GM21367 (cell line): ENCODE measurements around the gene ARID4A.
"Not testable (repeated sequence)": the region's sequence is repeated elsewhere in the genome, so short reads cannot be mapped to it uniquely, and the experiment has no call there.

ENCODE experiments used
- ATAC-seq: cut with Tn5 transposase; IDR thresholded peaks from one replicate; pipeline ENCODE4 v1.9.1; 2021; ENCODE audit not compliant: unreplicated experiment

The ARID4A gene

DNA sequence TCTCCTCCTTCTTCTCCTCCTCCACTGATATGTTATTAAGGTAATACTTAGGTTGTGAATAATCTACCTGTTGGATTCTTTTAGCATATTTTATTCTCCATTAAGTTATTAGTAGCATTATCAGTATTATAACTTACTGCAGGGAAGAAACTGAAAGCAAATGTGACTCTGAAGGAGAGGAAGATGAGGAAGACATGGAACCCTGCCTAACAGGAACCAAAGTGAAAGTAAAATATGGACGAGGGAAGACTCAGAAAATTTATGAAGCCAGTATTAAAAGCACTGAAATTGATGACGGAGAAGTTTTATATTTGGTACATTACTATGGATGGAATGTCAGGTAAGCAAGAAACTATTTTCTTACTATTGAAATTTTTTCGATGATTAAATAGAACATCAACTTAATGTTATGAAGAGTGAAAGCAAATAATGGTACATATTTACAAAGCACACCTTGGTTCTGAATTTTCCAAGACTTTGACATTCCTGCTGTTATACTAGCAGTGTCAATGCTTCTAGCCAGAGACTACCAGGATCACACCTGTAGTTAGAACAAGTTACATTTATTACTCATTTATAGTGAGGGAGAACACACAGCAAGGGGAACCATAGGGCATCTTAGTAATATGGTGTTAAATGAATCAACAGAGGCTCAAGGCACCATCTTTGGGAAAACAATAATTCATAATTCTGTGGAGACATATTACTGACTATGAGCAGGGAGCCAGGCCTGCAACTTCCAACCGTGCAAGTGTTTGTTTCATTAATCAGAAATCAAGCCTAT is 55.4 kb downstream of the ARID4A start:
- ATAC-seq: no peak

DNA sequence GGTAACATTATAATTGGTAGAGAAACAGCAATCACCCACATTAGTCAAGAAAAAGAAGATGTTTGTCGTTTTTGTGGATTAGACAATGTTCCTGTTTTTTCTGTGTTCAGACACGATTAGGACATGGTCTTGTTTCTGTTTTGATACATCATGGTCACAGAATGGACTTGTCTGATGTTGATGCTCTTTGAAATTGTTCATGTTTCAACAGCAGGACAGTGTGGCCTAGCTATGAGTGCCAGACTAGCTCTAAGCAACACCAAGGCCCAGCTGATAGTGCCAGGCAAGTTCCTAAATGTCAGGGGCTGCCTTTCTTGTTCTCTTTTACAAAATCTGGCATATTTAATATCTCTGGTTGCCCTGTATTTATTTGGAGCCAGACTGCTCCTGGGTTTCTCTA is 56.5 kb downstream of the ARID4A start:
- ATAC-seq: no peak

DNA sequence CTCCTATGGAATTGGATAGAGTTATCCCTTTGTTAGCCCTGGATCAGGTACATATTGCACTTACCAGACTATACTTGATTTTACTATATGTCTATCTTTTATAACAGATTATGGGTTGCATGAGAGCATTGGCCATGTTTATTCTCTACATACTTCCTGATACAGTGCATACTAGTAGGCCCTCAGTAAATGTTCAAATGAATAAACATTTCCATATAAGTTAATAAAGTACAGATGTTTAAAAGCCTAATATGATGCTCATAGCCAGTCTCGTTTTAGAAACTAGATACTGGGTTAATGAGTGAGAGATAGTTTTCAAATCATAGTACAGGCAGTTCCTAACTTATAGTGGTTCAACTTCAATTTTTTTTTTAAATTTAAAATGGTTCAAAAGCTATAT is 57.9 kb downstream of the ARID4A start:
- ATAC-seq: no peak

- not testable (repeated sequence) for ATAC-seq
Observed at GRCh38 chr14:58362272-58362671, 63.9 kb downstream of the ARID4A start.

- no peak for ATAC-seq
Observed at GRCh38 chr14:58362798-58363412, 64.5 kb downstream of the ARID4A start.

DNA sequence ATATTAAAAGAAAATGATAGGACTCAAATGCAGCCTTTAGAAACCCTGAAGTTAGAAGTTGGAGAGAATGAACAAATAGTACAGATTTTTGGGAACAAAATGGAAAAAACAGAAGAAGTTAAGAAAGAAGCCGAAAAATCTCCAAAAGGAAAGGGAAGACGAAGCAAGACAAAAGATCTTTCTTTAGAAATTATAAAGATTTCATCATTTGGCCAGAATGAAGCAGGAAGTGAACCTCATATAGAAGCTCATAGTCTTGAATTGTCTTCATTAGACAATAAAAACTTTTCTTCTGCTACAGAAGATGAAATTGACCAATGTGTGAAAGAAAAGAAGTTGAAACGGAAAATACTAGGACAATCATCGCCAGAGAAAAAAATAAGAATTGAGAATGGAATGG is 66.0 kb downstream of the ARID4A start:
- ATAC-seq: no peak

GRCh38 chr14:58367296-58367695 is 68.9 kb downstream of the ARID4A start:
- ATAC-seq: no peak

GRCh38 chr14:58368956-58369355 is 70.6 kb downstream of the ARID4A start:
- no peak for ATAC-seq

DNA sequence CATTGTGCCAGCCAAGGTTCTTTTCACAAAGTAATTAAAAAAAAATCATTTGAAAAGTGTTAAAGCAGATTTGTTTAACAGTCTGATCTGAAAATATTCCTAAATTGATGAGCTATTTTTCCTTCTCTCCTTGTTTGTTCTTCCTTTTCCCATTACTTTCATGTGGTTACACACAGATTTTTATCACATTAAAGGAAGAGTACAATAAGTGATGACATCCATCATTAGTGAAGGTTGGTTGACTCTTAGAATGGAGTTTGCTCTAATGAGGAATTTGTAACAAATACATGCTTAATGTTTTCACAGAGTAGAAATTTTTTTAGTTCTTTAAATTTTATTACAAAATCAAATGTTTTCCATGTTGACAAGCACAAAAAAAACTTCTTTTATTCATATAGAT is 78.4 kb downstream of the ARID4A start:
- ATAC-seq: no peak

DNA sequence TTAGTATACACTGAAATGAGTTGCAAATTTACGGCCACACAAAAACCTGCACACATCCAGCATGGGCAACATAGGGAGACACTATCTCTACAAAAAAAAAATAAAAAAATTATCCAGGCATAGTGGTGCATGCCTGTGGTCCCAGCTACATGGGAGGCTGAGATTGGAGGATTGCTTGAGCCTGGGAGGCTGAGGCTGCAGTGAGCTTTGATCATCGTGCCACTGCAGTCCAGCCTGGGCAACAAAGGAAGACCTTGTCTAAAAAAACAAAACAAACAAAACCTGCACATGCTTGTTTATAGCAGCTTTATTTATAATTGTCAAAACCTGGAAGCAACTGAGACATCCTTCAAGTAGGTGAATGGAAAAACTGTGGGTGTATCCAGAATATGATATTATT is 92.5 kb downstream of the ARID4A start:
- no peak for ATAC-seq

GRCh38 chr14:58395562-58395811 is 97.1 kb downstream of the ARID4A start:
- ATAC-seq: no peak

DNA sequence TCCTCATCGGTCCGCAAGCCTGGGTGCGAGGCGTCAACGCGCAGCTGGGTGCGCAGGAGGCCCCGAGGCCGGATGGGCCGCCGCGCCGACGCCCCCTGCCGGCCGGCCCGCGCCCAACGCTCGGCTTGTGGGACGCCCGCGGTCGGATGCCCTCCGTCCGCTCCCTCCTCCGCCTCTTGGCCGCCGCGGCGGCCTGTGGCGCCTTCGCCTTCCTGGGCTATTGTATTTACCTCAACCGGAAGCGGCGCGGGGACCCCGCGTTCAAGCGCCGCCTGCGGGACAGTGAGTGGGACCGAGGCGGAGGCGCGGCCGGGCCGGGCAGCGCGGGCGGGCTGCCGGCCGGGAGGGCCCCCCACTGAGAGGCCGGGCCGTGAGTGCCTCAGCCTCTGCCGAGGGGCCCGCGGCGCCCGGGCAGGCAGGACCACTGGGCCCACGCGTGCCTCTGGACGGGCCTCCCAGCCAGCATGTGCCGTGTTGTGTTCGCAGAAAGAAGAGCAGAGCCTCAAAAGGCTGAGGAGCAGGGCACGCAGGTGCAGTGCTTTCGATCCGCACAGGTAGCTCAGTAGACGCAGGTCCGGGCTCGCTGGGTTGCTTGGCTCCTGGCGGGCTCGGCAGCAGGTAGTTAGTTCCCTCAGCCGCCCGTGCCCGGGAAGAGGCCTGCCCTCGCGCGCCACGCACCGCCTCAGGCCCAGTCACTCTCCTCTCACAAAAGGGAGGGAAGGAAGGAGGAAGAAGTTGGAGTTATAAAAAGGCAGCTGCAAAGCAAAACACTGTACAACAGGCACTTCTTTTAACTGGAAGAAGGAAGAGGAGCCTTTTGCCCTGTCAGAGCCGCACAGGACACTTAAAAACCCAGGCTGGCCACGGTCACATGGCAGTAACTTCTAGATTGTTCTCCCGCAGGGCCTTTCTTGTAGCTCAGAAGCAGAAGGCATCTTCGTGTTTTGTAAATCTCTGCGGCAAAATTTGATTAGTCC is 97.7 kb downstream of the ARID4A start, which contains the start of gene TOMM20L:
TSS of gene TOMM20L (plus strand) at position 119 of the 977 bp plus-strand sequence. CDS start at position 147, 28 bp downstream.
- ATAC-seq: peak; percentile 95

DNA sequence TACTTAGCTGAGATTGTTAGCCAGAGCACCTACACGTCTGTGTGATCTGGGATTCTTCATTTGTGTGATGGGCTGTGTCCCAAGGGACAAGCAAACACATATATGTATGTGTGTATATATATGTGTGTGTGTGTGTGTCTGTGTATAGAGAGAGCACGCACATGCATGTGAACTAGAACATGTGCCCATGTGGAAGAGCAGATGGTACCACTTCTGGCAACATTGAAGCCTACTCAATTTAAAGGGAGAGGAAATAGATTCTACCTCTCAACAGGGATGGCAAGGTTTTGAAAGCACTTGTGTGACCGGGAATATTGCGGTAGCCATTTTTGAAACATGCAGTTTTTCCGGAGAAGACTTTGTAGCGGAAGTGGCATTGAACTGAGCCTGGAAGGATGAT is 98.8 kb downstream of the ARID4A start:
- ATAC-seq: no peak

DNA sequence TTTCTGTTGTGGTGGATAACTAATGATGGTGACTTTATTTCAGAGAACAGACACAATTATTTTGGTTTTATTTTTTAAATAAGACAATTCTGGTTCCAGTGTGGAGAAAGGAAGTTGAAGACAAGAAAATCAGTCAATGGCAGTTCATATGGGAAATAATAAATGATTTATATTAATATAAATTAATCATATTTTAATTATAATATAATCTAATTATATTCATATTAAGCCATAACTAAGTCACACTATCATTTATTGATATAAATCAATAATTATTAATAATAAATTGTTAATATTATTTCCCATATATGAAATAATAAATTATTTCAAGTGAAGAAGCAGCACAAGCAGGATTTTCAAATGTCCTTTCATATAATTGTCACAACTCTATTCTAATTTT is 100.1 kb downstream of the ARID4A start:
- no peak for ATAC-seq

GRCh38 chr14:58398895-58399294 is 100.5 kb downstream of the ARID4A start:
- no peak for ATAC-seq

GRCh38 chr14:58401587-58401986 is 103.2 kb downstream of the ARID4A start:
- no peak for ATAC-seq

DNA sequence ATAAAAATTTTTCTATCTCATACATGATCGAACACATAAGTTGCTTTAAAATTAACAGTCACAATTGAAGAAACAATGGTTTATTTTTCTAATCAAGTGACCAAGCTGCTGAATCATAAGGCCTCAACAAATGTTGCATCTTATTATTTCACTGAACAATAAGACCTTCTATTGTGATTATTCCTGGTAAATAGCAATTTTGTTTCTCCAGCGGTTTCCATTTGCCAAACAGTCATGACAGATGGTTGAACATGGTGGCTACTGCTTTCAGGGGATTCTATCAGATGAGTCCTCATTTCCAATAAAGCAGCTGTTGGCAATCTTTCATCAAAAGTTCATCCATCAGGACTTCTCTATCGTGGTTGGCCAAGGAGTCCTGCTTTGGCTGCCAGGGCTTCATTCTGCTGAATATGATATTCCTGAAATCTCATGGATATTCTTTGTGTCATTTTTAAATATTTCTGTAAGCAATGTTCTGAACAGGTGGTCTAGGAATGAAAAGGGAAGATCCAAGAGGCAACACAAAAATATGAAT is 110.4 kb downstream of the ARID4A start:
- no peak for ATAC-seq

GRCh38 chr14:58414845-58415244 is 116.5 kb downstream of the ARID4A start:
- ATAC-seq: no peak

GRCh38 chr14:58415636-58416547 is 117.5 kb downstream of the ARID4A start:
- no peak for ATAC-seq

DNA sequence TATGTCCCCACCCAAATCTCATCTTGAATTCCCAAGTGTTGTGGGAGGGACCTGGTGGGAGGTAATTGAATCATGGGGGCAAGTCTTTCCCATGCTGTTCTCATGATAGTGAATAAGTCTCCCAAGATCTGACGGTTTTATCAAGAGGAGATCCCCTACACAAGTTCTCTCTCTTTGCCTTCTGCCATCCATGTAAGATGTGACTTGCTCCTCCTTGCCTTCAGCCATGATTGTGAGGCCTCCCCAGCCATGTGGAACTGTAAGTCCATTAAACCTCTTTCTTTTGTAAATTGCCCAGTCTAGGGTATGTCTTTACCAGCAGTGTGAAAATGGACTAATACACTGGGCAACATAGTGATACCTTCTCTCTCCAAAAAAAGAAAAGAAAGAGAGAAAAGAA is 118.6 kb downstream of the ARID4A start:
- ATAC-seq: not testable (repeated sequence)
